GM18508 (cell line): ENCODE measurements around the gene TTC7B.

Experiments
- ATAC-seq: cut with Tn5 transposase; IDR thresholded peaks from one replicate; pipeline ENCODE4 v1.9.1; 2021; ENCODE audit warnings: moderate number of reproducible peaks; ENCODE audit not compliant: insufficient read depth, unreplicated experiment

Gene TTC7B

GRCh38 chr14:90630171-90630806 lies 185.9 kb downstream of the TTC7B start:
- ATAC-seq: no peak

- no peak for ATAC-seq
These were observed 186.8 kb downstream of the TTC7B start for GRCh38 chr14:90629471-90629870.

GRCh38 chr14:90628825-90629224 lies 187.4 kb downstream of the TTC7B start:
- no peak for ATAC-seq

- ATAC-seq: no peak
These were observed 188.8 kb downstream of the TTC7B start for GRCh38 chr14:90627478-90627877.

- no peak for ATAC-seq
These were observed 189.7 kb downstream of the TTC7B start for GRCh38 chr14:90626550-90626949.

GRCh38 chr14:90625445-90625844 lies 190.8 kb downstream of the TTC7B start:
- ATAC-seq: no peak

- ATAC-seq: no peak
These were observed 191.4 kb downstream of the TTC7B start for GRCh38 chr14:90624732-90625400.

- ATAC-seq: no peak
These were observed 192.0 kb downstream of the TTC7B start for GRCh38 chr14:90624227-90624626.

GRCh38 chr14:90621201-90621600 lies 195.0 kb downstream of the TTC7B start:
- no peak for ATAC-seq

GRCh38 chr14:90620568-90621077 lies 195.6 kb downstream of the TTC7B start:
- no peak for ATAC-seq

GRCh38 chr14:90619911-90620310 lies 196.3 kb downstream of the TTC7B start:
- no peak for ATAC-seq

- ATAC-seq: no peak
These were observed 198.3 kb downstream of the TTC7B start for GRCh38 chr14:90617961-90618360.

GRCh38 chr14:90616881-90617280 lies 199.3 kb downstream of the TTC7B start:
- no peak for ATAC-seq

GRCh38 chr14:90616313-90616712 lies 199.9 kb downstream of the TTC7B start:
- ATAC-seq: no peak

- no peak for ATAC-seq
These were observed 200.6 kb downstream of the TTC7B start for GRCh38 chr14:90615517-90616060.

- ATAC-seq: no peak
These were observed 201.3 kb downstream of the TTC7B start for GRCh38 chr14:90614696-90615516.

- no peak for ATAC-seq
These were observed 202.2 kb downstream of the TTC7B start for GRCh38 chr14:90613997-90614396.

GRCh38 chr14:90613453-90613852 lies 202.8 kb downstream of the TTC7B start:
- ATAC-seq: no peak

GRCh38 chr14:90612801-90613200 lies 203.4 kb downstream of the TTC7B start:
- no peak for ATAC-seq

- ATAC-seq: no peak
These were observed 204.3 kb downstream of the TTC7B start for GRCh38 chr14:90611936-90612335.

GRCh38 chr14:90611501-90611900 lies 204.7 kb downstream of the TTC7B start:
- ATAC-seq: no peak
